Mononuclear cell (primary cell): Measurements from ENCODE around the gene TAF5. TPM values are rescaled to one million over a fixed set of nuclear protein-coding genes. Genes with fewer than 3 reads are reported as not detected.
"Not testable (repeated sequence)": the region's sequence is repeated elsewhere in the genome, so short reads cannot be mapped to it uniquely, and the experiment has no call there.

Experiments used
- H3K27me3 ChIP-seq: 2 replicates; pipeline ENCODE4 v1.6.0; 2011; ENCODE audit warnings: low read length, control low read depth; ENCODE audit not compliant: insufficient read depth
- H3K4me1 ChIP-seq: 2 replicates; pipeline ENCODE4 v1.5.1; 2011; ENCODE audit warnings: mild to moderate bottlenecking, low read length, control low read depth; ENCODE audit not compliant: insufficient read depth
- H3K4me3 ChIP-seq: 2 replicates; pipeline ENCODE4 v1.5.1; 2011; ENCODE audit warnings: mild to moderate bottlenecking, low read length, moderate library complexity
- H3K9me3 ChIP-seq: 2 replicates; pipeline ENCODE4 v1.5.1; 2011; ENCODE audit warnings: low read depth, mild to moderate bottlenecking, control low read depth, low read length
- total RNA-seq: library from RNA; depleted of rRNA; stranded (reverse); fragments of >200 nt; gene quantifications from one replicate; pipeline ENCODE4 v1.2.3, GENCODE V29; 2012

TAF5 gene
- total RNA-seq, result 4.8 TPM

GRCh38 chr10:103367782-103368518 lies at the start of gene TAF5:
Gene TAF5, plus strand, starts transcription at chr10:103367976. Its CDS starts 14 bp downstream, at chr10:103367990.
- peaks cover 19% of the 10 kb centered on the region for H3K4me1 ChIP-seq
- H3K4me3 ChIP-seq, result peak within 1 kb of the TSS; percentile 95
- H3K9me3 ChIP-seq, result no peaks in the 10 kb centered on the region
- no peaks in the 10 kb centered on the region for H3K27me3 ChIP-seq

DNA sequence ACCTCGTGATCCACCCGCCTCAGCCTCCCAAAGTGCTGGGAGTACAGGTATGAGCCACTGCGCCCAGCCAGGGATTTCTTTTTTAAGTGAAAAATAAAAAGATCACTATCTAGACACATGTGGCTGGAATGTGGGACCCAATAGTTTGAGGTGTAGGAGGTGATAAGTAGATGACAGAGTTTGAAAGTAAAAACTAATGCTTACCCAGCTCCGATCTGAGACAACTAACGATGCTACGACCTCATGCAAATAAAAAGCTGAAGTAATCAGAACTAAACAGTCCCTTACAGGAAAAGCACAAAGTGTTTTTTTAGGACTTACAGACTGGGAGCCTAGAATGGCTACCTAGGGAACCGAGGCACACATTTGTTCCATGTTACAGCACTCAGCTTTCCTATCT lies 39.9 kb upstream of the TAF5 start:
- H3K9me3 ChIP-seq, result no peaks in the 10 kb centered on the region
- H3K27me3 ChIP-seq, result no peaks in the 10 kb centered on the region
- no peak overlapping the region for H3K4me3 ChIP-seq
- H3K4me1 ChIP-seq, result no peaks in the 10 kb centered on the region

DNA sequence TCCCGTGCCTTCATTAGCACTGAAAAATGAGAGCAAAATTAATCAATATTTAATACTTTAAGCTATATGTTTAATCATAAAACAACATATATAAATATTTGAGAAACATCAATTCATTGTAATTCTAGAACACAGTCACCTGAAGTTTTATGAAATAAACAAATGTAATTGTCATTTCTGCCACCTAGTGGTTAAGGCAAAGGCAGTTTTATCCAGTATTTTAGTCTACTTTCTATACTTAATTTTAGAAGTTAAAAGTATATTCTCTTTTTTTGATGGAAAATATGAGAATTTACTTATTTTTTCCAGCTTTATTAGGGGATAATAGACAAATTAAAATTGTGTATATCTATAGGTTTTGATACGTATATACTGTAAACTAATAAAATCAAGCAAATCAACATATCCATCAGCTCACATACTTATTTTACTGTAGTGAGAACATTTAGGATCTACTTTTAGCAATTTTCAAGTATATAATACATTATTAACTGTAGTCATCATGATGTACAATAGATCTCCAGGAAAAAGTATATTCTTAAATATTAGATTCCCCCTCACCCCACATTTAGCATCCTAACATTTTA lies 33.7 kb upstream of the TAF5 start:
- H3K9me3 ChIP-seq, result no peaks in the 10 kb centered on the region

GRCh38 chr10:103334567-103334966 lies 33.2 kb upstream of the TAF5 start:
- H3K4me1 ChIP-seq, result no peaks in the 10 kb centered on the region
- no peaks in the 10 kb centered on the region for H3K9me3 ChIP-seq
- H3K4me3 ChIP-seq, result no peak overlapping the region
- no peaks in the 10 kb centered on the region for H3K27me3 ChIP-seq

More for the DNA sequence above, 33.7 kb upstream of the TAF5 start:
- Histone ChIP-seq H3K4me1 (no peaks in the 10 kb centered on the region), H3K27me3 (no peaks in the 10 kb centered on the region), H3K4me3 (no peak overlapping the region)

DNA sequence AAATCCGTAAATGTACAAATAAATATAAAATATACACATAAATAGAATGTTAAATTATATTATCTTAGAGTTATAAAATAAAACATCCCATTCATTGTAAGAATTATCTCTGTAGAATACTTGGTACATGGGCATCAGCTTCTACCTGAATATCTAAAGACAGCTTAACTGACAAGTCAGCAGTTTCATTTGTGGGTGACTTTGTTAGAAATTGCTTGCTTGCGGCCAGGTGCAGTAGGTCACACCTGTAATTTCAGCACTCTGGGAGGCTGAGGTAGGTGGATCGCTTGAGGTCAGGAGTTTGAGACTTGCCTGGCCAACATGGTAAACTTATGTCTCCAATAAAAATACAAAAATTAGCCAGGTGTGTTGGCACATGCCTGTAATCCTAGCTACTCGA lies 31.4 kb upstream of the TAF5 start:
- Histone ChIP-seq H3K4me3 (no peak overlapping the region), H3K9me3 (no peaks in the 10 kb centered on the region), H3K4me1 (no peaks in the 10 kb centered on the region), H3K27me3 (no peaks in the 10 kb centered on the region)

DNA sequence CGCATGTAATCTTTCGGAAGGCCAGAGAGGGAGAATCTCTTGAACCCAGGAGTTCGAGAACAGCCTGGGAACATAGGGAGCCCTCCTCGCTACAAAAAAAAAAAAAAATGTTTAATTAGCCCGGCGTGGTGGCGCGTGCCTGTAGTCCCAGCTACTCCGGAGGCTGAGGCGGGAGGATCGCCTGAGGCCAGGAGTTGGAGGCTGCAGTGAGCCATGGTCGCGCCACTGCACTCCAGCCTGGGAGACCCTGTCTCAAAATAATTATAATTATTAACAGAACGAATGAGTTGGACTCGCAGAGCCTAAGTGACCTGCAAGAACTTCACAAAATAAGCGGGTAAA lies 17.6 kb upstream of the TAF5 start:
- peaks cover 13% of the 10 kb centered on the region for H3K4me1 ChIP-seq
- H3K9me3 ChIP-seq, result no peaks in the 10 kb centered on the region
- peak overlapping the region; percentile 71 for H3K4me3 ChIP-seq
- no peaks in the 10 kb centered on the region for H3K27me3 ChIP-seq

DNA sequence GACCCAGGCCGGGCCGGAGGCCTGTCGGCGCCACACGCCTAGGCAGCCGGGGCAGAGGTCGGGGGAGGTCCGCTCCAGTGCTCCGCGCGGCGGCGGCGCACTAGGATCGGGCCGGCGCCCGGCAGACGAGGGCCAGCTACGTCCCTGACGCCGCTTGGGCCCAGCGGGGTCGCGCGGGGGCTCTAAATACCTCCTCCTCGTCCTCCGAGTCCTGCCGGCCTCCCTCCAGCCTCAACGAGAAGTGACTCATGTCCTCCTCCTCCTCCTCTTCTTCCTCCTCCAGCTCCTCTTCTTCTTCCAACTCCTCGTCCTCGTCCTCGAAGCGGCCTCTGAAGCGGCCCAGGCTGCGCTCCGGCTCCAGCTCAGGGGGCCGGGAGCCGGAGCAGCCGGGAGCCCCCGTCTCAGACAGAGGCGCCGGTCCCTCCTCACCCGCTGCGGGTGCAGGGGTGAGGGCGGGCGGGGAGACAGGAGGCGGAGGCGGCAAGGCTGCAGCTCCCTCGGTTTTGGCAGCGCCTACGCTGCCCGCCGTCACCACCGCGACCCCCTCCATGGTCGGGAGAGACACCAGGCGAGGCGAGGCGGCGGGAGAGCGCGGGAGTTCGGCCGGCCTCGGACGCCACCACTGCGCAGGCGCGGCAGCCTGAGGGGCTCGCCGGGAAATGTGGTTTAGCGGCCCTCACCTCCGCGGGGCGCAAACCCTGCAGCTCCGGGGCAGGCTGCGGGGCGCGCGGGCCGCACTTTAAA lies 17.1 kb upstream of the TAF5 start, which contains the start of gene PCGF6:
TSS of gene PCGF6 (minus strand) at position 624 of the 744 bp plus-strand sequence. CDS start at position 550, 74 bp downstream.
- Histone ChIP-seq H3K4me3 (peak within 1 kb of the TSS; percentile 71), H3K4me1 (peaks cover 13% of the 10 kb centered on the region), H3K9me3 (no peaks in the 10 kb centered on the region), H3K27me3 (no peaks in the 10 kb centered on the region)

GRCh38 chr10:103353281-103353680 lies 14.5 kb upstream of the TAF5 start:
- H3K4me1 ChIP-seq, result peaks cover 13% of the 10 kb centered on the region
- H3K9me3 ChIP-seq, result no peaks in the 10 kb centered on the region
- no peaks in the 10 kb centered on the region for H3K27me3 ChIP-seq
- H3K4me3 ChIP-seq, result no peak overlapping the region

DNA sequence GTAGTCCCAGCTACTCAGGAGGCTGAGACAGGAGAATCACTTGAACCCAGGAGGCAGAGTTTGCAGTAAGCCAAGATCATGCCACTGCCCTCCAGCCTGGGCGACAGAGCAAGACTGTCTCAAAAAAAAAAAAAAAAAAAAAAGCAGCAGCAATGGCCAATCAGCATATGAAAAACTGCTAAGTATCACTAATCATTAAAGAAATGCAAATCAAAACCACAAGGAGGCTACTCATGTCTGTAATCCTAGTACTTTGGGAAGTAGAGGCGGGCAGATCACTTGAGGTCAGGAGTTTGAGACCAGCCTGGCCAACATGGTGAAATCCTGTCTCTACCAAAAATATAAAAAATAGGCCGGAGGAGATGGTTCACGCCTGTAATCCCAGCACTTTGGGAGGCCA lies 13.2 kb upstream of the TAF5 start:
- H3K4me1 ChIP-seq, result peaks cover 13% of the 10 kb centered on the region
- H3K9me3 ChIP-seq, H3K4me3 ChIP-seq, H3K27me3 ChIP-seq: not testable (repeated sequence)

DNA sequence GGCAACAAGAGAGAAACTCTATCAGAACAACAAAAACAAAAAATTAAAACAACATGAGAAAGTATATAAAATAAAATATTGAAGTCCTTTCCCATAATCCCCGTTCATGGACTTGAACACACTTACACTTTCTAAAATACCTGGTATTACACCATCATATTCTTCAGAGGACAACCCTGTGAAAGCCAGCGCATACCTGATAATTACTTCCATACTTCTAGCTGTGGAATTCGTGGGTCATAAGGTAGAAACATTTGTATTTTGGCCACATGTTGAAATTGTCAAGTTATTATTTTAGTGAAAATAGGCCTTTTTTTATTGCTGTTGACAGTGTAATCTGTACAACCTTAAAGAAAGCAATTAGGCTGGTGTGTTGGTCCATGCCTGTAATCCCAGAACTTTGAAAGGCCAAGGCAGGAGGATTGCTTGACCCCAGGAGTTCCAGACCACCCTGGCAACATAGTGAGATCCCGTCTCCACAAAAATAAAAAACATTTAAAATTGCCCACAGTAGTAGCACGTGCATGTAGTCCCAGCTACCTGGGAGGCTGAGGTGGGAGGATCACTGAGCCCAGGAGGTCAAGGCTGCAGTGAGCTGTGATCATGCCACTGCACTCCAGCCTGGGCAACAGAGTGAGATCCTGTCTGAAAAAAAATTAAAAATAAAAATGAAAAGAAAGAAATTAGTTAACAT lies 11.7 kb upstream of the TAF5 start:
- Histone ChIP-seq H3K4me1 (peaks cover 6% of the 10 kb centered on the region), H3K27me3 (no peaks in the 10 kb centered on the region), H3K9me3 (no peaks in the 10 kb centered on the region), H3K4me3 (no peak overlapping the region)

- not testable (repeated sequence) for H3K4me3 ChIP-seq
Measured at GRCh38 chr10:103359493-103359892, 8.3 kb upstream of the TAF5 start.

GRCh38 chr10:103360791-103361190 lies 7.0 kb upstream of the TAF5 start:
- H3K27me3 ChIP-seq, H3K4me3 ChIP-seq, H3K4me1 ChIP-seq, H3K9me3 ChIP-seq: not testable (repeated sequence)

More at GRCh38 chr10:103359493-103359892, 8.3 kb upstream of the TAF5 start:
- H3K9me3 ChIP-seq, H3K27me3 ChIP-seq, H3K4me1 ChIP-seq: not testable (repeated sequence)

GRCh38 chr10:103367379-103367781 lies 396 bp upstream of the TAF5 start:
- Histone ChIP-seq H3K4me3 (peak overlapping the region; percentile 95), H3K9me3 (no peaks in the 10 kb centered on the region)

DNA sequence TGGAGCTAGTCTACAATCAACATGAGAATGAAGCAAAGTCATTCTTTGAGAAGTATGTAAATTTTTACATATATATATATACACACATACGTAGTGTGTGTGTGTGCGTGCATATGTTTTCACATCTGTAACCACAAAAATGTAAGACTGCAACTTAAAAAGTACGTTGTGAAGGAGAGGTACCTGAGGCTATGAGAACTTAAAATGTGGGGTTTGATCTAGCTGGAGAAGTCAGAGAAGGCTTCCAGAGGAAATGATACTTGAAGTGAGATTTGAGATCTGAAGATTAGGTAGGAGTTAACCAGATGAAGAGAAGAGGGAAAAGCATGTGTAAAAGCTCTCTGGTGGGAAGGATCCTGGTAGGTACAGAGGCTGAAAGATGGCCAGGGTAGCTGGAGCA lies 5.8 kb downstream of the TAF5 start:
- H3K9me3 ChIP-seq, result no peaks in the 10 kb centered on the region
- H3K4me3 ChIP-seq, result no peak overlapping the region
- H3K27me3 ChIP-seq, result no peaks in the 10 kb centered on the region
- H3K4me1 ChIP-seq, result peaks cover 15% of the 10 kb centered on the region

More at GRCh38 chr10:103367379-103367781, 396 bp upstream of the TAF5 start:
- peaks cover 19% of the 10 kb centered on the region for H3K4me1 ChIP-seq
- H3K27me3 ChIP-seq, result no peaks in the 10 kb centered on the region

- Histone ChIP-seq H3K4me1 (peaks cover 8% of the 10 kb centered on the region), H3K4me3 (no peak overlapping the region), H3K9me3 (no peaks in the 10 kb centered on the region), H3K27me3 (no peaks in the 10 kb centered on the region)
Measured at GRCh38 chr10:103374263-103374662, 6.5 kb downstream of the TAF5 start.
